Osteocyte (in vitro differentiated cells): ENCODE data around the gene RSU1. TPM values are rescaled to one million over a fixed set of nuclear protein-coding genes. Genes with fewer than 3 reads are reported as not detected.

Experiments used
- DNase-seq: peaks from one replicate; pipeline ENCODE4 v3.0.0; 2021; ENCODE audit warnings: mixed read lengths; ENCODE audit not compliant: unreplicated experiment; ENCODE audit errors: extremely low spot score
- H3K27ac Mint-ChIP-seq: one replicate; pipeline ENCODE4 v1.8.0; 2021; ENCODE audit warnings: mild to moderate bottlenecking, mixed read lengths; ENCODE audit not compliant: unreplicated experiment
- H3K27me3 Mint-ChIP-seq: one replicate; pipeline ENCODE4 v1.8.0; 2021; ENCODE audit warnings: mixed read lengths; ENCODE audit not compliant: unreplicated experiment
- H3K36me3 Mint-ChIP-seq: one replicate; pipeline ENCODE4 v1.8.0; 2021; ENCODE audit warnings: mixed read lengths; ENCODE audit not compliant: unreplicated experiment
- H3K4me1 Mint-ChIP-seq: one replicate; pipeline ENCODE4 v1.8.0; 2021; ENCODE audit warnings: mixed read lengths; ENCODE audit not compliant: unreplicated experiment
- H3K4me3 Mint-ChIP-seq: one replicate; pipeline ENCODE4 v1.8.0; 2021; ENCODE audit warnings: mild to moderate bottlenecking, moderate library complexity, mixed read lengths; ENCODE audit not compliant: unreplicated experiment
- H3K9me3 Mint-ChIP-seq: one replicate; pipeline ENCODE4 v1.8.0; 2021; ENCODE audit warnings: mixed read lengths; ENCODE audit not compliant: unreplicated experiment
- CTCF ChIP-seq: fragments of 200-600 bp; sonication (generic); IDR thresholded peaks from 2 replicates; pipeline ENCODE4 v1.5.0; 2021; ENCODE audit warnings: antibody characterized with exemption, mild to moderate bottlenecking, moderate library complexity
- total RNA-seq: library from RNA; stranded (reverse); gene quantifications from 2 replicates; pipeline ENCODE4 v1.2.1, GENCODE V29; 2021

The RSU1 gene
- total RNA-seq, 1 donor from 2014 or later = 92.0 TPM

DNA sequence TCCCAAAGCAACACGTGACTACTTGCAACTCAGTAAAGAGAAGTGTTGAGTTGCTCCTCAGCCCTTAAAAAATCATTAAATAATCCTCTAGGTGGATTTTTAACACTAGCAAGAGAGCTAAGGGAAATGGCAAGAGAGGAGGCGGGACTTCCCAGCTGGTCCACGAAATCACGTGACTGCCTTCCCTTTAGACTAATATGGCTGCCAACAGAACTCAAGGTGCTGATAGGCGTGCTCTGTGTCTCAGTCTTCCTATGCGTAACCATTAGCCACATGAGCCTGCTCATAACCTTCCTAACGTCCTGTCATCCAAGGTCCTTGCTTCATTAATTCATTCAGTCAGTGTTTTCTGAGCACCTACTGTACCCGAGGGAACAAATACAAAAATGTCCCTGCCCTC, 66.0 kb downstream of the RSU1 start:
- TF ChIP-seq CTCF = no peak
- Mint-ChIP-seq H3K36me3 (peaks cover 41% of the 10 kb centered on the region), H3K4me3 (no peak overlapping the region), H3K27ac (no peak overlapping the region), H3K27me3 (no peaks in the 10 kb centered on the region), H3K9me3 (no peaks in the 10 kb centered on the region), H3K4me1 (peaks cover under 1% of the 10 kb centered on the region)
- DNase-seq = no peak

DNA sequence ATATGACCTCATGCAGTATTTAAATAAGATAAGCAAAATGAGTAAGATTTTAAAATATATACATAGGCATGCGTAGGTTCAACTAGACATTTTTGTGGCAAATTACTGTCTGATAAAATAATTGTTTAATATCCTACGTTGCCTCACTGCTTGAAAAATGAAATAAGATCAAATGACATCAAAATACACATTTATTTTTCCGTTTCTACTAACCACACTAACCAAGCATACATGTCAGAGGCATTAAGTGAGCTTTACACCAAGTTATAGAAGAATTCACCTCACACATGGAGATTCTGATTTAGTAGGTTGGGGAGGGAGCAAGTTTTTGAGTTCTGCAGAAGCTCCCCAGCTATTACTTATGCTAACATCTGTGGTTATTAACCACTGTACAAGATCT, 66.8 kb downstream of the RSU1 start:
- no peak overlapping the region for H3K27ac Mint-ChIP-seq
- no peaks in the 10 kb centered on the region for H3K27me3 Mint-ChIP-seq
- TF ChIP-seq CTCF = no peak
- H3K9me3 Mint-ChIP-seq = no peaks in the 10 kb centered on the region
- DNase-seq = no peak
- peaks cover 45% of the 10 kb centered on the region for H3K36me3 Mint-ChIP-seq
- H3K4me3 Mint-ChIP-seq = no peak overlapping the region
- H3K4me1 Mint-ChIP-seq = no peaks in the 10 kb centered on the region

- TF ChIP-seq CTCF = no peak
- Mint-ChIP-seq H3K4me3 (no peak overlapping the region), H3K27me3 (no peaks in the 10 kb centered on the region), H3K9me3 (no peaks in the 10 kb centered on the region), H3K36me3 (peaks cover 41% of the 10 kb centered on the region), H3K4me1 (no peaks in the 10 kb centered on the region), H3K27ac (no peak overlapping the region)
- no peak for DNase-seq
These were observed 68.5 kb downstream of the RSU1 start for GRCh38 chr10:16748749-16749148.

DNA sequence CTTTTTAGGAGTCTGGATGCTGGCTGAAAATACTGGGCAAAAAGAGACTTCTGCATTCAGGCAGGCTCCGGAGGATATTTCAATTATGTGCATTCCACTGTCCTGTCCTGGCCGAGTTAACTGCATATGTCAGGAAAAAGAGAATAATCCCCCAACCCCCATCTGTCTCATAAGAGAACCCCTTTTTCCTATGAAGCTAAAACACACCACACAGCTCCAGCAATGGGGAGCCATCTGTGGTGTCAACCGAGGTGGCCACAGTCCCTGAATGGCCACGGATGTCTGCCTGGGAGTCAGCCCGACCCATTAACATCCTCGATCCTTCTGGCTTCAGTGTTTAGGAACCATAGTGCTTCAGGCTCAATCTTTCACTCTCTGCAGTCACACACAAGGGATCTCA, 70.4 kb downstream of the RSU1 start:
- Mint-ChIP-seq H3K36me3 (peaks cover 34% of the 10 kb centered on the region), H3K4me3 (no peak overlapping the region), H3K27me3 (no peaks in the 10 kb centered on the region), H3K27ac (no peak overlapping the region), H3K9me3 (no peaks in the 10 kb centered on the region), H3K4me1 (no peaks in the 10 kb centered on the region)
- DNase-seq = no peak
- no peak for TF ChIP-seq CTCF

- H3K4me1 Mint-ChIP-seq = no peaks in the 10 kb centered on the region
- H3K4me3 Mint-ChIP-seq = no peak overlapping the region
- TF ChIP-seq CTCF = no peak
- no peak overlapping the region for H3K27ac Mint-ChIP-seq
- peaks cover 29% of the 10 kb centered on the region for H3K36me3 Mint-ChIP-seq
- H3K9me3 Mint-ChIP-seq = no peaks in the 10 kb centered on the region
- DNase-seq = no peak
- H3K27me3 Mint-ChIP-seq = no peaks in the 10 kb centered on the region
These were observed 72.2 kb downstream of the RSU1 start for GRCh38 chr10:16745061-16745460.
